GM12801 (cell line): ENCODE measurements around the gene PTPRA.

Experiments
- CTCF ChIP-seq: IDR thresholded peaks from one replicate; pipeline ENCODE4 v1.5.1; 2011; ENCODE audit warnings: control low read depth; ENCODE audit not compliant: insufficient read length; ENCODE audit errors: extremely low read depth

The PTPRA gene

GRCh38 chr20:2859330-2860121, 13.8 kb upstream of the PTPRA start:
- no peak for TF ChIP-seq CTCF

- TF ChIP-seq CTCF = no peak
Measured at GRCh38 chr20:2864626-2865025, 8.7 kb upstream of the PTPRA start.

- TF ChIP-seq CTCF = no peak
Measured at GRCh38 chr20:2865101-2865500, 8.2 kb upstream of the PTPRA start.

- no peak for TF ChIP-seq CTCF
Measured at GRCh38 chr20:2865630-2866029, 7.7 kb upstream of the PTPRA start.

GRCh38 chr20:2866236-2866635, 7.0 kb upstream of the PTPRA start:
- no peak for TF ChIP-seq CTCF

GRCh38 chr20:2867081-2867864, 6.0 kb upstream of the PTPRA start:
- TF ChIP-seq CTCF = no peak

GRCh38 chr20:2869381-2869780, 3.9 kb upstream of the PTPRA start:
- TF ChIP-seq CTCF = no peak
